OCI-LY1 (cell line): ENCODE results near the gene GOLGA8N.
"Not testable (repeated sequence)": the region's sequence is repeated elsewhere in the genome, so short reads cannot be mapped to it uniquely, and the experiment has no call there.

Source experiments
- H2AFZ ChIP-seq: fragments of 200-600 bp; sonication (generic), shearing (Covaris generic); 2 replicates; pipeline ENCODE4 v1.6.0; 2014; ENCODE audit warnings: antibody characterized with exemption, mild to moderate bottlenecking, low read length
- H3F3A ChIP-seq: fragments of 200-600 bp; sonication (generic), shearing (Covaris generic); 2 replicates; pipeline ENCODE4 v1.6.0; 2014; ENCODE audit warnings: mild to moderate bottlenecking, antibody characterized with exemption, low read length, moderate library complexity; ENCODE audit not compliant: insufficient read depth
- H3K27ac ChIP-seq: fragments of 200-600 bp; sonication (generic); 2 replicates; pipeline ENCODE4 v1.5.1; 2014; ENCODE audit warnings: low read length, mixed run types, mild to moderate bottlenecking, low read depth; ENCODE audit not compliant: poor library complexity, severe bottlenecking
- H3K27me3 ChIP-seq: fragments of 200-600 bp; sonication (generic); 2 replicates; pipeline ENCODE4 v1.6.0; 2014; ENCODE audit warnings: antibody characterized with exemption, mild to moderate bottlenecking, low read length, moderate library complexity; ENCODE audit not compliant: insufficient read depth
- H3K36me3 ChIP-seq: fragments of 200-600 bp; sonication (generic); 2 replicates; pipeline ENCODE4 v1.6.1; 2014; ENCODE audit warnings: mild to moderate bottlenecking, antibody characterized with exemption, low read length, moderate library complexity, mixed read lengths; ENCODE audit not compliant: insufficient read depth
- H3K4me1 ChIP-seq: fragments of 200-600 bp; sonication (generic); 2 replicates; pipeline ENCODE4 v1.5.1; 2014; ENCODE audit warnings: mild to moderate bottlenecking, low read length, moderate library complexity; ENCODE audit not compliant: insufficient read depth, severe bottlenecking
- H3K4me2 ChIP-seq: fragments of 200-600 bp; sonication (generic), shearing (Covaris generic); 2 replicates; pipeline ENCODE4 v1.6.1; 2014; ENCODE audit warnings: low read length
- H3K4me3 ChIP-seq: fragments of 200-600 bp; sonication (generic); 2 replicates; pipeline ENCODE4 v1.5.1; 2014; ENCODE audit warnings: low read length, low read depth, mild to moderate bottlenecking, mixed read lengths; ENCODE audit not compliant: poor library complexity, severe bottlenecking
- H3K79me2 ChIP-seq: fragments of 200-600 bp; shearing (Covaris generic); 2 replicates; pipeline ENCODE4 v1.6.1; 2016; ENCODE audit warnings: mixed run types, low read length, mixed read lengths; ENCODE audit not compliant: insufficient read depth
- H3K9ac ChIP-seq: fragments of 200-600 bp; sonication (generic), shearing (Covaris generic); 2 replicates; pipeline ENCODE4 v1.6.1; 2014; ENCODE audit warnings: mild to moderate bottlenecking, low read length, mixed read lengths
- H3K9me2 ChIP-seq: fragments of 200-600 bp; sonication (generic), shearing (Covaris generic); 2 replicates; pipeline ENCODE4 v1.6.1; 2014; ENCODE audit warnings: low read depth, mild to moderate bottlenecking, low read length, mixed read lengths
- H3K9me3 ChIP-seq: fragments of 200-600 bp; shearing (Covaris generic); 2 replicates; pipeline ENCODE4 v1.6.1; 2014; ENCODE audit warnings: low read length, mixed read lengths
- H4K20me1 ChIP-seq: fragments of 200-600 bp; sonication (generic), shearing (Covaris generic); 2 replicates; pipeline ENCODE4 v1.6.0; 2016; ENCODE audit warnings: mild to moderate bottlenecking, low read length; ENCODE audit not compliant: insufficient read depth

The GOLGA8N gene

DNA sequence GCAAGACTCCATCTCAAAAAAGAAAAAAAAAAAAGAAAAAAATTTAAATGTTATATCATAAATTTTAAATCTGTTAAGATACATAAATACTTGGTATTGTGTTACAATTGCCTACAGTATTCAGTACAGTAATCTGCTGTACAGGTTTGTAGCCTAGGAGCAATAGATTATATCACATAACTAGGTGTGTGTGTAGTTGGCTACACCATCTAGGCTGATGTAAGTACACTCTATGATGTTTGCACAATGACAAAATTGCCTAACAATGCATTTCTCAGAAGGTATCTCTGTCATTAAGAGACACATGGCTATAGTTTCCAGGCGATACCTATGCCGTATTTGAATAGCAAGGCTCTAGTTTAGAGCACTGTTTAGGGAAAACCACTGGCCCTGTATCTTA is 16.3 kb downstream of the GOLGA8N start:
- not testable (repeated sequence) for H4K20me1 ChIP-seq, H3K9ac ChIP-seq, H3F3A ChIP-seq, H3K4me3 ChIP-seq, H3K9me2 ChIP-seq, H2AFZ ChIP-seq, H3K27me3 ChIP-seq, H3K79me2 ChIP-seq, H3K27ac ChIP-seq, H3K4me2 ChIP-seq, H3K9me3 ChIP-seq, H3K4me1 ChIP-seq, H3K36me3 ChIP-seq

DNA sequence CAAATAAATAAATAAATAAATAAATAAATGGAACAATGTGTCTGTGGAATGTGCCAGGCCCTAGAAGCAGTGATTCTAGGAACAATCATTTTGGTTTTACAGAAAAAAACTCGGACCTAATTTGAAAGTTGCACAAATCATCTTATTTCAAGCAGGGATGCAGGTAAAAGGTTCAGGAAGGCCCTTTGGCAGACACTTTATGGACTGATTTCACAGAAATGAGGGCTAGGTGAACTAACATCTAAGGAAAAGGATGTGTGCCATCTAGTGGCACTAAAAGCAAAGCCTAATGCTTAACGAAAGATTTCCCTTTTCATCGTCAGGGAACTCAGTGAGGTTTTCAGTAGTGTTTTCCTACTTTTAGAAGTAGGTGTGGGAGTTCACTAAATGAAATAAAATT is 17.5 kb downstream of the GOLGA8N start:
- not testable (repeated sequence) for H3K9ac ChIP-seq, H4K20me1 ChIP-seq, H2AFZ ChIP-seq, H3F3A ChIP-seq, H3K79me2 ChIP-seq, H3K36me3 ChIP-seq, H3K4me2 ChIP-seq, H3K4me1 ChIP-seq, H3K9me3 ChIP-seq, H3K27me3 ChIP-seq, H3K4me3 ChIP-seq, H3K9me2 ChIP-seq, H3K27ac ChIP-seq

DNA sequence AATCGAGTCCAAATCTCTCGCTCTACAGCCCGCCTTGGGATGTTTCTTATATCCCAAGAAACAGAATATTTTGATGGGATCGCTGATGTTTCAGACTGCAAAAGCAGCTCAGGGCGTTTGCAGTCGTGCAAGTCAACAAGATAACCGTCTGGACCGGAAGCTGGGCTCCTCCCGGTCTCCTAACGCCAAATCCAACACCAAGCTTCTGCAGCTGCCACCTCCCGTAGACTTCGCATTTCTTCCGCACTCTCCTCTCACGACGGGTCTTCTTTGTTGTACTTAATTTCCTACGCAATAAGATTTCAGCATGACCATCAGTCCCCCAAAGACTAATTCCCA is 21.4 kb downstream of the GOLGA8N start:
- Histone ChIP-seq H3K4me2 (peak overlapping the region; percentile 32), H3K79me2 (peaks cover 40% of the 10 kb centered on the region), H3K4me3 (peak overlapping the region; percentile 93), H3K4me1 (peaks cover 20% of the 10 kb centered on the region), H3K9ac (peak overlapping the region; percentile 52), H3K27ac (peak overlapping the region; percentile 76)
- H2AFZ ChIP-seq, H3K36me3 ChIP-seq, H3K9me2 ChIP-seq, H3K9me3 ChIP-seq, H3K27me3 ChIP-seq, H3F3A ChIP-seq, H4K20me1 ChIP-seq: not testable (repeated sequence)

DNA sequence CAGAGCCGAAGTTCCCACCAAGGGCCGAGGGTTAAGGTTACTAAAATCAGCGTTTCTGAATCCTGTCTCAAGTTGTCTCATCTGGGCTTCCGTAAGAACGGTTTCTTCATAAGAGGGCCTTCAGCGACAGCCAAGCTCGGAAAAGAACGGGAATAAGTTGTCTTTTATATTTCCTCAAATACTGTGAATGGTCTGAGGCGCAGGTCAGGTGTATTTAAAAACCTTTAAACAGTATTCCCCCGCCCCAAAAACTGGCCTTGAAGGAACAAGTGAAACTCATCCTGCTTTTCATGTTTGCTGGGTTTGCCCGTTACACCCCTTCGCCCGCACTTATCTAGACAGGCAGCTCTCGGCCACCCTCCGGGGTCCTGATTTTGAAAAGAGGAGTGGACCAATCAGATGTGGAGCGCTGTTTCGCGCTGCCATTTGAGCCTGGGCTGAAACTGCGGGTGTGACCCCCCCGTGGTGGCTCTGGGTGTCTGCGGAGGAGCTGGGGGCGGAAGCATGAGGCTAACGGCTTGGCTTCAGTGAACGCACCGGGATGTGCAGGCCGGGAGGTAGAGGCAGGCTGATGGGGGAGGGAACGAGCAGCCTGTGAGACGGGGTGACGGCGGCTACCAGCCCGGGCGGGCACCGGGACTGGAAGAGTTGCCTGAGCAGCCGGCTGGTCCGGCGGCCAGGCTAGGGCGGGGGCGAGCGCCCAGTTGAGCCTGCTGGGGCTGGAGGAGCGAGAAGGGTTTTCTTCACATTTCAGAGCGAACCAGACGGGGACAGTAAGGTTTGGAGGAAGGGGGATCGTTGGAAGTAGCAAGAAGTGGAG is 22.0 kb downstream of the GOLGA8N start, which contains the start of gene ARHGAP11A:
ARHGAP11A (plus strand) TSS at position 454 of the 820 bp plus-strand sequence. CDS start 708 bp downstream, outside the sequence.
- H3K4me3 ChIP-seq, result peak within 1 kb of the TSS; percentile 93
- H3K4me2 ChIP-seq, result peak within 1 kb of the TSS; percentile 80
- not testable (repeated sequence) for H2AFZ ChIP-seq, H4K20me1 ChIP-seq, H3K9me2 ChIP-seq, H3K9me3 ChIP-seq, H3F3A ChIP-seq, H3K27me3 ChIP-seq, H3K36me3 ChIP-seq
- peak within 1 kb of the TSS; percentile 76 for H3K27ac ChIP-seq
- H3K79me2 ChIP-seq, result peaks cover 45% of the 10 kb centered on the region
- peaks cover 20% of the 10 kb centered on the region for H3K4me1 ChIP-seq
- peak within 1 kb of the TSS; percentile 99 for H3K9ac ChIP-seq

GRCh38 chr15:32615871-32616426 is 22.7 kb downstream of the GOLGA8N start:
- Histone ChIP-seq H3K9ac (peak overlapping the region; percentile 99), H3K27ac (peak overlapping the region; percentile 76), H3K4me3 (peak overlapping the region; percentile 93), H3K4me2 (peak overlapping the region; percentile 80), H3K4me1 (peaks cover 20% of the 10 kb centered on the region), H3K79me2 (peaks cover 45% of the 10 kb centered on the region)
- not testable (repeated sequence) for H3K9me3 ChIP-seq, H3K9me2 ChIP-seq, H3K36me3 ChIP-seq, H4K20me1 ChIP-seq, H2AFZ ChIP-seq, H3K27me3 ChIP-seq, H3F3A ChIP-seq
